HG02623 (cell line): ENCODE measurements around the gene OBP2A.

ENCODE experiments used
- ATAC-seq: cut with Tn5 transposase; IDR thresholded peaks from one replicate; pipeline ENCODE4 v1.9.1; 2021; ENCODE audit warnings: moderate library complexity; ENCODE audit not compliant: unreplicated experiment

OBP2A gene

DNA sequence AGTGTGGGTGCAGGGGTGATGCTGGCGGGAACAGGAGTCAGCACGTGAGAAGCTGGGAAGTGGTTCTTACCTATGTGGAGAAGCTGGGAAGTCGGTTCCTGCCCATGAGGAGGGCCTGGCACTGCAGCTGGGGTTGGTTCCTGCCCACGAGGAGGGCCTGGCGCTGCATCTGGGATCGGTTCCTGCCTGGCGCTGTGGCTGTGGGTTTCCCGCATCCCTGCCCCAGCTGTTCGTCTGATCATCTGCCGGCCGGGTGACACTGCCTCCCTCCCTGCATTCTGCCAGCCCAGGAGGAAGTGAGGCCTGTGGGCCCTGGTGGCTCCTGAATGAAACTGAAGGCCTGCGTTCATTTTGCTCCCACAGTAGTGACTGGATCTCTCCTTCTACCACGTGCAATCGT lies 5.1 kb downstream of the OBP2A start:
- ATAC-seq = no peak

DNA sequence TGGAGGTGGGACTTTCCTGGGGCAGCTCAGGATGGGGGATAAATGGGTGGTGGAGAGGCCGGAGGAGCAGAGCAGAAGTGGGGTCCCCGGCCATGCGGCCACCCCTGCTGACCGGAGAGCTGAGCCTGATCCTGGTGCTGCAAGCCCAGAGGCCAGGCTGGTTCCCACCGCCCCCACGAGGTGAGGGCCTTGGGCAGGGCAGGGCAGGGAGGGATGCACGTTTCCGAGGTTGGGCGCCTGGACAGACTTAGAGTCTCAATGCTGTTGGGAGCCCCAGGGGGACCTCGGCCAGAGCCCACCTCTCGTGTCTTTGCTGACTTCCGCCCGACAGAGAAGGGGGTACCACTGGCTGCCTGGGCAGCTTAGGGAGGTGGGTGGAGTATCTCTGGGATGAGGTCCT lies 5.5 kb downstream of the OBP2A start:
- no peak for ATAC-seq

DNA sequence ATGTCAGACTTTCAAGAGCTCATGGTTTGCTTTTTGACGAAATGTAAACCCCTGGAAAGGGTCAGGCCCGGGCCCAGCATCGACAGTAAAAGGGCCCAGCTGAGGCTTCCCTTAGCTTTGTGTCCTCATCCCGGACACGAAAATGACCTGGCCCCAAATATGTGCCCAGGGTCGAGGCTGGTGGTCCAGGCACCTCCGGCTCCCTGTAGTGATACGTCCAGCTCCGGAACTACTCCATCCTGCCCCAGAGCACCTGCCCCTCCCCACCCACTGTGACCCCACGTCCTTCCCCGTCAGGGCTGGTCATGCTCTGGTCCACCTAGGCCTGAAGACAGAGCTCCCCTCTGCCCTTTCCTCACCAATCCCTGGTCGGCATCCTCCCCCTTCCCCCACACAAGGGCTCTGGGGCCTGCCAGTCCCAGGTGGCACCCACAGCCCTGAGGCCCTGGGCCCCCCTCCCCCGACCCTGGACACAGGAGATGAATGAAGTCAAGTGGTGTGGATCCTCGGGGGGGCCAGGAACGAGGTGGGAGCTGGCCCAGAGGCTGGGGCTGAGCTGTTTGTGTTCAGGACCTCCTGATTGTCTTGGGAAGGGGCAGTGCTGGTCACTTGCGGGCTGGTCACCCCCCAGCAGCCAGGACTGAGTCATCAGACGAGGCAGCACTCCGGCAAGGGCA lies 6.2 kb downstream of the OBP2A start:
- no peak for ATAC-seq

DNA sequence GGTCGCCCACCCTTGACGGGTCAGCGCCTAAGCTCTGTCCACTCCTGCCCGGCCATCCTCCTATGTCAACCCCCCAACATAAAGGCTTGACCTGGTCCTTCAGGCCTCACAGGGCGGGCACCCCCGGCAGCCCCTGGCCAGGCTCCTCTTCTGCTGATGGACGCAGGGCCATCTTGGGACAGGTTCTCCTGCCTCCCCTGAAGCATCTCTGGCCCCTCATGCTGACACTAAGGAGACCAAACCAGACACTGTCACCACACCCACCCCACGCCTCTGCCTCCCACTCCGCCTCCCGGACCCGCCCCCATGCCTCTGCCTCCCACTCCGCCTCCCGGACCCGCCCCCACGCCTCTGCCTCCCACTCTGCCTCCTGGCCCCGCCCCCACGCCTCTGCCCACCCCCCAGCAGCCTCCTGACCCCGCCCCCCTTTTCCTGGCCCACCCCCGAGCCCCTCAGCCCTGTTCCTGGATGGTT lies 6.8 kb downstream of the OBP2A start:
- ATAC-seq = no peak

DNA sequence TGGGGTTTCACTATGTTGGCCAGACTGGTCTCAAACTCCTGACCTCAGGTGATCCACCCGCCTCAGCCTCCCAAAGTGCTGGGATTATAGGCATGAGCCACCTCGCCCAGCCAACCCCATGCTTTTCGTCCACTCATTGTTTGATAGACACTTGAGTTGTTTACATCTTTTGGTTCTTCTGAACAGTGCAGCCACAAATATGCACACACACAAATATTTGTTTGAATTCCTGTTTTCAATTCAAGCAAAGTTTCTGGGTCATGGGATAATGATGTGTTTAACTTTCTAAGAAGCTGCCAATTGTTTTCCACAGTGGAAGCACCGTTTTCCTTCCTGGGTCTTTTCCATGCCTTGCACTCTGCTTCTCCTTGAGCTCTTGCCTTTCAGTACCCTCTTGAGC lies 8.8 kb downstream of the OBP2A start:
- ATAC-seq = no peak

DNA sequence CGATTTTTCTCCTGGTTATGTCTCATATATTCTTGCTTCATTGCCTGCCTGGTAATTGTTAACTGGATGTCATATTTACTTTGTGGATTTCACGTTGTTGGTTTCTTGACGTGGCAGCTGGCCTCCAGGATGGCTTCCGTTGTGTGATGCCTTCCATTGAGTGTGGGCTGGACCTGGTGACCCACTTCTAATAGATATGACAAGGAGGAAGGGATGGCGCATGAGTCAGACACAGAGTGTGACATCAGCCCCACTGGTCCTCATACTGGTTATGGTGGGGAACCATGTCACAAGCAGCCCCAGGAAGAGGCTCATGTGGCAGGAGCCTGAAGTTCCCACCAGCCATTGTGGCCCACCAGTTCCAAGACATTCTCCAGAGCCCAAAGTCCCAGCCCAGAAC lies 9.3 kb downstream of the OBP2A start:
- ATAC-seq = no peak

DNA sequence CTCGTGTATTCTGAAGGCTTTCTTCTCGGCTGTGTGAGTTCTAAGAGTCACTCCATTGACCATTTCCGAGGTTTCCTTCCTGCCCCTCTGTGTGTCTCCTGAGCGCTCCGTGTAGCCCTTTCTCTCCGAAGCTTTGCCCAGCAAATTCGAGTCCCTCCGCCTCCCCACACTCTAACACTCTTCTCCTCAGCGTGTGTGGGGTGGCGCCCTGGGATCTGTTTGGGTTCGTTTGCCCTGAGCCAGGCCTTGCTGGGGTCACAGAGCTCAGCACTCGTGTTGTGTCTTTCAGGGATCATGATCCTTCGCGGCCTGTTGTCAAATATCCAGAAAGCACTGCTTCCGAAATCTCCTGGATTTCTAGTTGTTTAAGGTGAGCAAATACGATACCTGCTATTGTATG lies 10.0 kb downstream of the OBP2A start:
- ATAC-seq = no peak

DNA sequence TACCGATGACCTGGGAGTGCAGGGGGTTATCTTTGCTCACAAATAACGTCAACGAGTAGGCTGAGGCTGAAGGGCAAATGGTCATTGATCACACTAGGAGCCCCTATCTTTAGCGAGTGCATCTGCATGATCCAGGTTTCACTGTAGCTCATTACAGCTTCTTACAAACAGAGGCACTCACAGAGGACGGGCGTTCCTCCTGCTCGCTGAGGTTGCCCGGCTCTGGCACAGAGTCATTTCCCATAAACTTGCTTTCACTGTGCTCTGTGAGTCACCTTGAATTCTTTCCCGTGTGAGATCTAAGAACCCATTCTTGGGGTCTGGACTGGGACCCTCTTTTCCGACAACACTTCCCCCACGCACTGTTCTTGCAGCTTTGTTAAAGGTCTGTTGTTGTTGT lies 13.7 kb downstream of the OBP2A start:
- no peak for ATAC-seq

DNA sequence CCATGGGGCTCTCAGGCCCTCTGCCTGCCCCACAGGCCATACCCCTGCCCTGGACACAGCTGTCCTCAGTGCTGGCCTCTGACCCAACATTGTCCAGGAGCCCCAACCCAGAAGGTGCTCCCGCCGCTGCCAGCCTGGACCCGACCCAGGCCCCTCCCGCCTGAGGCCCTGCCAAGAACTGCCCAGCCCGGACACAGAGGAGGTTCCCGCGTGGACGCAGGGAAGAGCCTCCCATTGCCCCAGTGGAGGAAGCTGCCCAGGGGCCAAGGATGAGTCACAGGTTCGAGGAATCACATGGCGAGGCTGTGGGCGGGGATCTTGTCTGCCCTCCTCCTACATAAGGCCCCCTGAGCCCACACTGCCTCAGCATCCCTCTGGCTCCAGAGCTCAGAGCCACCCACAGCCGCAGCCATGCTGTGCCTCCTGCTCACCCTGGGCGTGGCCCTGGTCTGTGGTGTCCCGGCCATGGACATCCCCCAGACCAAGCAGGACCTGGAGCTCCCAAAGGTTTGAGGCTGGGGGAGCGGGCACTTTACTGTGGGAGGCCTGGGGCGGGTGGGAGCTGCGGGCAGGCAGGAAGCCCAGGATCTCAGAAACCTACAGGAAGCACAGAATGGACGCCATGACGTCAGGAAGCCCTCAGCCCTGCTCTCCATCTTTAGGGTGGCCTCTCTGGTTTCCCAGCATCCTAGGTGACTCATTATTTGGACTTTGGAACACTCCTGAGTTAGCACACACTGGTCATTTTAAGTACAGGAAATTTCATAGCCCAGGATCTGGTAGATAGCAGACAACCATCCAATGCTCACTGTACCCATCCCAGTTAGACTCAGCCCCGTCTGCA lies 15.7 kb downstream of the OBP2A start, which contains the start of gene PAEP:
Gene PAEP (plus strand): TSS at position 366 of the 844 bp plus-strand sequence.
- no peak for ATAC-seq

DNA sequence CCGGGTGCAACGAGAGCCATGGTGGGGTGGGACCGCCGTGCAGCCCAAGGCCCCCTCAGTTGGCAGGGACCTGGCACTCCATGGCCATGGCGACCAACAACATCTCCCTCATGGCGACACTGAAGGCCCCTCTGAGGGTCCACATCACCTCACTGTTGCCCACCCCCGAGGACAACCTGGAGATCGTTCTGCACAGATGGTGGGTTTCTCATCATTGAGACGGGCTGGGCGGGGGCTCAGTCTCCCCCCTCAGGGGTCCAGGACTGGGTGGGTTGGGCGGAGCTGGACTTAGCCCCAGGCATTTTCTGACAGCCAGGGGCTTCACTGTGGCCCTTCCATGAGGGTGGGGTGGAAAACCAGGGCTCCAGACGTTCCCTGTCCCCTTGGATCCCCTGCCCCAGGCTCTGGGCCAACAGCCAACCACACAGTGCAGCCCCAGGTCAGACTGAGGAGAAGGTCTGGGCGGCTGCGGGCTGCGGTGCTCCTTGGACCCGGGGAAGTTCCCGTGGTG lies 16.4 kb downstream of the OBP2A start:
- ATAC-seq = no peak

DNA sequence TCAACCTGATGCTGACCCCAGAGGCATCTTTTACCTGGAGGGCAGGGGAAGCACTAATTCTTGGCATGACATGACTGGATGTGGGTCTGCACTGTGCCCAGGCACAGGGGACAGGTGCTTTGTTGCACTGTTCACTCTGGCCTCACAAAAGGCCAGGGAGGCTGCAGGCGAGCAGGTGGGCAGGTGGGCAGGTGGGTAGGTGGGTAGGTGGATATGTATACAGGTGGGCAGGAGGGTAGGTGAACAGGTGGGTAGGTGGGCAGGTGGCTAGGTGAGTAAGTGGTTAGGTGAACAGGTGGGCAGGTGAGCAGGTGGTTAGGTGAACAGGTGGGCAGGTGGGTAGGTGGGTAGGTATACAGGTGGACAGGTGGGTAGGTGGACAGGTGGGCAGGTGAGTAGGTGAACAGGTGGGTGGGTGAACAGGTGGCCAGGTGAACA lies 17.1 kb downstream of the OBP2A start:
- no peak for ATAC-seq

DNA sequence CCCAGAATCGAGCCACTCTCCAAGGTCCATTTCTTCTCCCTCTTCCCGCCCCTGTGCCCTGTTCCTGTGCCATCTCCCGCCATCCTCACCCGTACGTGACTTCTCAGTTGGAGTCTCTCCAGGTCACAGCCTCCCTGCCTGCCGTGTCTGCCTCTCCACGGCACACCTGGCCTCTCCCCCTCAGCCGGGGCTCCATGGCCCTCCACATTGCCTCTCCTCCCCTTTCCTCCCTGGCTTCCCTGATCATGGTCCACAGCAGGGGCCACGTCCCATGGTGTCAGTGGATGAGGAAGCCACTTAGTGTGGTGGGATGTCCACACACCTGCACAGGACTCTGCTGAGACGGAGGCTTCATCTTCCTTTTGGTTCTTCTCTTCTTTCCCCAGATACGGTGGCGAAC lies 17.9 kb downstream of the OBP2A start:
- no peak for ATAC-seq

DNA sequence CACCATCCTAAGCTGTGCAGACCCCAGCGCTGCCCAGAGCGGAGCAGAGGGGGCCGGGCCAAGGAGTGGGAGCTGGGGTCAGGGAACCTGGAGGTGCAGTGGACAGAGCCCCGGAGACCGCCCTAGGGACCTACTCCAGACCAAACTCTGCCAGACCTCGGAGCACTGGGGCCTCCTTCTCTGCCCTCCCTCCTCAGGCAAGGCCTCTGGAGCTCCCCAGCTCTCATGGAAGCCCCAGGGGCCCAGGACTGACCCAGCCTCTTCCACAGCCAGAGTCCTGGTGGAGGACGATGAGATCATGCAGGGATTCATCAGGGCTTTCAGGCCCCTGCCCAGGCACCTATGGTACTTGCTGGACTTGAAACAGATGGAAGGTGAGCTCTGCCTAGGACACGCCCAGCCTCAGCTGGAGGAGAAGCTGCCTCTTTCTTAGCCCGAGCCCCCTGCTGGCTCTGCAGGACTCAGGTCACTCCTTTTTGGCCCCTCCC lies 19.3 kb downstream of the OBP2A start:
- no peak for ATAC-seq

DNA sequence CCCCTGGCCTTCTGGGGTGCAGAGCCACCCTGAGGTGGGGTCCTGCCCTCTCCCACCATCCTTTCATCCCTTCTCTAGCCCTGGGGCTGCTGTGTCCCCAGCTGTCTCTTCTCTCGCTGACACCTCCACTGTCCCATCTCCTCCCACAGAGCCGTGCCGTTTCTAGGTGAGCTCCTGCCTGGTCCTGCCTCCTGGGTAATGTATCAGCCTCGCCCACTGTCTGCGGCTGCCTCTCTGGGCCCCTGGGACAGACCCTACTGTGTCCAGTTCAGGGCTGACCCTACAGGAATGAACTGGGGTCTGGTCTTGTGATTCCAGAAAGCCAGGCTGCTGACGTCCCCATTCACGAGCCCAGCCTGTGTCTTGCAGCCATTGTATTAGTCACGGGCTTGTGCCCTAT lies 19.7 kb downstream of the OBP2A start:
- ATAC-seq = no peak

DNA sequence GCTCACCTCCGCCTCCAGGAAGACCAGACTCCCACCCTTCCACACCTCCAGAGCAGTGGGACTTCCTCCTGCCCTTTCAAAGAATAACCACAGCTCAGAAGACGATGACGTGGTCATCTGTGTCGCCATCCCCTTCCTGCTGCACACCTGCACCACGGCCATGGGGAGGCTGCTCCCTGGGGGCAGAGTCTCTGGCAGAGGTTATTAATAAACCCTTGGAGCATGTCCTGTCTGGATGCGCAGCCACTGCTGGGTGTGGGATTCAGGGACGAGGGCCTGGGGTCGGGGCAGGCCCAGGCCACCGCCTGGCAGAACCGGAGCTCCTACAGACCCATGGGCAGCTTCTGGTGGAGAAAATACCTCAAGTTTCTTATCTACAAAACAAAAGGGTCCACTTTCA lies 20.6 kb downstream of the OBP2A start:
- ATAC-seq = no peak

DNA sequence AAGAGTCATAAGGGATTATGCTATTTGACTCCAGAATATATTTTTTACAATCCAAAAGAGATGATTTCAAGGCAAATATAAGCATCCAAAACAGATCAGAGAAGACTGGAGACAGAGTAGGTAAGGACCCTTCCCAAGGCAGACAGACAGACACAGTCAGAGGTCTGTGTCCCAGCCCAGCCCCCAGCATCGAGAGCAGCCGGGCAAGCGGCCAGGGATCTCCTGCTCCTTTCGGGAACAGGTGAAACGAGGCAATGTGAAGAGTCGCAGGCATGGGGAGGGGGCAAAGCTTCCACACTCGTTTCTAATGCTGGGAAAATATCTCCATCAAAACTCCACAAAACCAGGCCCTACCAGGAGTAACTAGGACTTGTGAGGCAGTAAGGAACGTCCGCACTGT lies 21.4 kb downstream of the OBP2A start:
- ATAC-seq = no peak

DNA sequence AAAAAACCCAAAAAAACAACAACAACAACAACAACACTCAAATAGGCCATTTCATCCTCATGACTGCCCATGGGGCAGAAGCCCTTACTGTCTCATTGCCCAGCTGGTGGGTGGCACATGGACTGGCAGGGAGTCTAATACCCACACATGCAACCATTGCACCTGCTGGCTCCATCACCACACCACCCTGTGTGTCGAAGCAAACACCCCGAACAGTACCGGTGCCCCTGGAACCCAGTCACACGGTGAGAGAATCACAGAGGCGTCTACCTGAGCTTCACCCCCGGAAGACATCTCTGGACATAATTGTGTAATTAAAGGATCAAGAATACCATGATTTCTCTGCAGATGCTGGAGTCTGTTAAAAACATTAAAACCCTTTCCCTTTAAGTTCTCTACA lies 22.1 kb downstream of the OBP2A start:
- no peak for ATAC-seq

DNA sequence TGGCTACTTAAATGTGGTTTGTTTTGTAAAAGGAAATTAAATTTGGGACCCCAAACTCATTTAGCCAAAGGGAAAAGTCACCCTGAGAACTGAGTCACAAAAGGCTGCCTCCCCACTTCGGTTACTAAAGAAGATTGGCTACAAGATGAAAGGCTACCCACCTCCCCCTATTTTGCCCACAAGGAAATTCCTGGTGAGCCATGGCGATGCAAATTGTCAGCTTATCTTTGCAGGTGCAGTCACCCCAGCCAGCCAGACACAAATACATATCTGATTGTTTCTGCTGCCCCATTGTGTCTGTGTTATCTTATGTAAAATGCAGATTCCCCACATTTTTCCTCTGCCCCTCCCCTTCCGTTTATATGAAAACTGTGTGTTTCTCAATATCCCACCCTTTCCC lies 24.5 kb downstream of the OBP2A start:
- no peak for ATAC-seq

DNA sequence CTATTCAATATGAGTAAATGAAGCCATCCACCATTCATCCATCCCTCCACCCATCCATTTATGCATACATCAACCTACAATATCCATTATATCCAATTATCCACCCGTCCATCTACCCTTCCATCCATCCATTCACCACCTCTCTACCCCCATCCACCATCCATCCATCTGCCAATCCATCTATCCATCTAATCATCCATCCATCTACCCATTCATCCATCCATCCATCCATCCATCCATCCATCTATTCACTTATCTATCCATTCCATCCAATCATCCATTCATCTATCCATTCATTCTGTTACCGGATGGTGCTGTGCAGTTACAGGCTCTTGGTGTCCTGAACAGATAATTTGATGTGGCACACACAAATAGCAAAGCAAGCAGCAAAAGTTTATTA lies 26.3 kb downstream of the OBP2A start:
- ATAC-seq = no peak

DNA sequence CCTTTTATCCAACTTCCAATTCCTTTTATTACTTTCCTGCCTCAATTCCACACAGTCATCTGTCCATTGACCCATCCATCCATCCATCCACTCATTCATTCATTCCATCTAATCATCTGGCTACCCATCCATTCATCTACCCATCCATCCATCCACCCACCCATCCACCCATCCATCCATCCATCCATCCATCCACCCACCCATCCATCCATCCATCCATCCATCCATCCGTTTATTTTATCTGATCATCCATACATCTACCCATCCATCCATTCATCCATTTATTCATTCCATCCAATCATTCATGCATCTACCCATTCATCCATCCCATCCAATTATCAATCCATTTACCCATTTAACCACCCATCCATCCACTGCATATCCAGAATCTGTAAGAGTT lies 27.2 kb downstream of the OBP2A start:
- no peak for ATAC-seq

DNA sequence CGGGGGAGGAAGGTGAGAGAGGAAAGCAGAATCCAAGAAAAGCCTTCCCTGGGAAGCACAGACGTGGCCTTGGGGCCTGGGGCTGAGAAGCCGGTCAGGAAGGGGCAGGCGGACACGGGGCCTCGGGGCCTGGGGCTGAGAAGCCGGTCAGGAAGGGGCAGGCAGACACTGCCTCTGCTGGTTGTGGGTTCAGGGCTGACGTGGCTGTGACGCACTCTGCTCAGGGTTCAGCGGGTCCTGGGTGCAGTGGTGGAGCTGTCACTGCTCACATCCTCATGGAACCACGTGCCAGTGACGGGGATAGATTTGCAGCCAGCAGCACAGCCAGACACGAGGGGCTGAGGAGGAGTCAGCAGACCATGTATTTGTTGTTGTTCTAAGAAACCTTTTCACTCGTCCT lies 28.4 kb downstream of the OBP2A start:
- no peak for ATAC-seq

DNA sequence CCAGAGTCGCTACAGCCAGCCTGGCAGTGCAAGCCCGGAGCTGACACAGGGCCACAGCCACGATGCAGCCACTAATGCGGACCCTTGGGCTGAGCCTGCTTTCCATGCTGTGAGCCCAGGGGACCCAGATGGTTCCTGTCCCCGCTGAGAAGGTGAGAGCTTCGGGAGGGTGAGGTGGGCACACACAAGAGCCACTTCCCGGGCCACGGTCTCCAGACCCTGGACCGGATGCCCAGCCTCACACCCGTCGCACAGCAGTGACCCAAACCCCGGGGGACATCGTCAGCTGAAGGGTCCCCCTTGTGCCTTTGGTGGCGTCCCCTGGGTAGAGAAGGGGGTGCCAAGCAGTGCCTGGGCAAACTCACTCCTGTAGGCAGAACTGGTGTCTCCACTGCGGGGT lies 29.0 kb downstream of the OBP2A start:
- ATAC-seq = no peak
